Measurements from ENCODE around the gene RBM20. TPM values are rescaled to one million over a fixed set of nuclear protein-coding genes. Genes with fewer than 3 reads are reported as not detected.

The RBM20 gene
- total and polyA plus RNA-seq, 10 of the 15 experiments (the other 5 are each of a cell fraction or from before 2014, with no cell fraction given) = 0.04 to 0.26 (median 0.15) TPM

DNA sequence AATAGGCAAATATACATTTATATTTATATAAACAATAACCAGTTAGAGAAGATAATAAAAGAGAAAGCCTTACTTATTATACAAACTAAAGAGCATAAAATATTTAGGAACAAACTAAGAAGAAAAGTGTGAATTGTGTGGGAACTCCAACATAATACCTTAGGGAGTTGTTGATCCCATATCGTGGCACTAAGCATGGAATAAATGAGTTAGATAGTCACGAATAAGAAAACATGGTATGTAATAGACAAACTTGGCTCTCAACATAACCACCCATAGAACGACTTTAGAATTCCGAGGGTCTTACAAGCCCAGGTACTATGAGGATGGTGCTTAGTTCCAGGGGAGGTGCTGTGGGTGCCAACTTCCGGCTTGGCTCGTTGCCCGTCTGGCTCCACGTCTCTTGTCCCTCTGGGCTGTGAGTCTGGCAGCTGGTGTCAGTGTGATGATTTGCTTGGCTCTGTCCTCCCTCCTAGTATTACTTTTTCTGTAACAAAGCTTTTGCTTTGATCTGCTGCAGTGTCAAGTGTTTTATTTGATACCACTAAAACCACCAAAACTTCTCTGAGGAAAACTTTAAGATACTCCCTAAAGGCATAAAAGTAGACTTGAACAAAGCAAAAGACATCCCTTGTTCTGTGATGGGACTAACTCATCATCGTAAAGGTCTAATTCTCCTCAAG is 9.5 kb upstream of the RBM20 start:
- Histone ChIP-seq H3K27ac (ENCODE audit: control insufficient read depth, insufficient read depth) (no peak overlapping the region), H3K27me3 (replicated peaks in 1 of 2; ENCODE audit: control insufficient read depth in 2 of 2, insufficient read depth in 2 of 2, low read length in 1 of 2) (no peaks in the 10 kb centered on the region), H3K36me3 (ENCODE audit: control insufficient read depth in 2 of 2, insufficient read depth in 2 of 2, low read length in 1 of 2) (no peaks in the 10 kb centered on the region), H3K4me1 (ENCODE audit: control insufficient read depth, insufficient read depth, low read length) (no peaks in the 10 kb centered on the region), H3K9me3 (replicated peaks; ENCODE audit: control insufficient read depth, insufficient read depth, low read length) (no peaks in the 10 kb centered on the region), H2AFZ (ENCODE audit: control insufficient read depth, low read depth, low read length) (no peak overlapping the region), H3K79me2 (ENCODE audit: control insufficient read depth, insufficient read depth, low read length) (no peaks in the 10 kb centered on the region), H3K4me2 (ENCODE audit: control insufficient read depth, insufficient read depth) (no peak overlapping the region), H3K9ac (ENCODE audit: control insufficient read depth, insufficient read depth, low read length) (no peak overlapping the region), H4K20me1 (ENCODE audit: control insufficient read depth, insufficient read depth) (no peaks in the 10 kb centered on the region), H3K4me3 (no peak overlapping the region)
- ATAC-seq = no peak
- in situ Hi-C loops (cut with MboI) (no loop called here), intact Hi-C loops (cut with micrococcal nuclease; ENCODE audit: unreplicated experiment) (no loop called here)
- RAD21 ChIA-PET (ENCODE audit: unreplicated experiment) = no interaction called here
- CTCF ChIA-PET = no interaction called here
- 59% methylated on average over 9 of the region's 9 CpGs for WGBS (ENCODE audit: insufficient coverage, insufficient replicate concordance, low lambda C conversion rate, missing lambda C conversion rate)
- POLR2A ChIA-PET = no interaction called here
- peak; percentile 7 for FAIRE-seq
- no peak for DNase-seq (ENCODE audit: low read depth, low spot score)
- SMC1A ChIA-PET (ENCODE audit: uncharacterized antibody, unreplicated experiment) = interaction anchor here (0.7 to 1.9 kb wide), 4 partner anchors 11 to 166 kb away, joined by 3 to 4 read pairs (median 3); no protein-coding TSS in a partner anchor
- no TSS peak for BruUV-seq (replicated peaks)
- no peak for TF ChIP-seq NRF1 (conservative IDR thresholded peaks at IDR 0.05; ENCODE audit: low read depth, low read length)
- TF ChIP-seq, protein P1, sequence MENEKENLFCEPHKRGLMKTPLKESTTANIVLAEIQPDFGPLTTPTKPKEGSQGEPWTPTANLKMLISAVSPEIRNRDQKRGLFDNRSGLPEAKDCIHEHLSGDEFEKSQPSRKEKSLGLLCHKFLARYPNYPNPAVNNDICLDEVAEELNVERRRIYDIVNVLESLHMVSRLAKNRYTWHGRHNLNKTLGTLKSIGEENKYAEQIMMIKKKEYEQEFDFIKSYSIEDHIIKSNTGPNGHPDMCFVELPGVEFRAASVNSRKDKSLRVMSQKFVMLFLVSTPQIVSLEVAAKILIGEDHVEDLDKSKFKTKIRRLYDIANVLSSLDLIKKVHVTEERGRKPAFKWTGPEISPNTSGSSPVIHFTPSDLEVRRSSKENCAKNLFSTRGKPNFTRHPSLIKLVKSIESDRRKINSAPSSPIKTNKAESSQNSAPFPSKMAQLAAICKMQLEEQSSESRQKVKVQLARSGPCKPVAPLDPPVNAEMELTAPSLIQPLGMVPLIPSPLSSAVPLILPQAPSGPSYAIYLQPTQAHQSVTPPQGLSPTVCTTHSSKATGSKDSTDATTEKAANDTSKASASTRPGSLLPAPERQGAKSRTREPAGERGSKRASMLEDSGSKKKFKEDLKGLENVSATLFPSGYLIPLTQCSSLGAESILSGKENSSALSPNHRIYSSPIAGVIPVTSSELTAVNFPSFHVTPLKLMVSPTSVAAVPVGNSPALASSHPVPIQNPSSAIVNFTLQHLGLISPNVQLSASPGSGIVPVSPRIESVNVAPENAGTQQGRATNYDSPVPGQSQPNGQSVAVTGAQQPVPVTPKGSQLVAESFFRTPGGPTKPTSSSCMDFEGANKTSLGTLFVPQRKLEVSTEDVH (IDR thresholded peaks at IDR 0.05; ENCODE audit: low read depth, partially characterized antibody) = no peak
- TF ChIP-seq ELK1 (IDR thresholded peaks at IDR 0.05; ENCODE audit: low read depth, low read length) = no peak
- no peak for TF ChIP-seq NFYA (IDR thresholded peaks at IDR 0.05; ENCODE audit: borderline replicate concordance, low read depth, low read length)
- TF ChIP-seq, protein P2, sequence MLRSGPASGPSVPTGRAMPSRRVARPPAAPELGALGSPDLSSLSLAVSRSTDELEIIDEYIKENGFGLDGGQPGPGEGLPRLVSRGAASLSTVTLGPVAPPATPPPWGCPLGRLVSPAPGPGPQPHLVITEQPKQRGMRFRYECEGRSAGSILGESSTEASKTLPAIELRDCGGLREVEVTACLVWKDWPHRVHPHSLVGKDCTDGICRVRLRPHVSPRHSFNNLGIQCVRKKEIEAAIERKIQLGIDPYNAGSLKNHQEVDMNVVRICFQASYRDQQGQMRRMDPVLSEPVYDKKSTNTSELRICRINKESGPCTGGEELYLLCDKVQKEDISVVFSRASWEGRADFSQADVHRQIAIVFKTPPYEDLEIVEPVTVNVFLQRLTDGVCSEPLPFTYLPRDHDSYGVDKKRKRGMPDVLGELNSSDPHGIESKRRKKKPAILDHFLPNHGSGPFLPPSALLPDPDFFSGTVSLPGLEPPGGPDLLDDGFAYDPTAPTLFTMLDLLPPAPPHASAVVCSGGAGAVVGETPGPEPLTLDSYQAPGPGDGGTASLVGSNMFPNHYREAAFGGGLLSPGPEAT (IDR thresholded peaks at IDR 0.05; ENCODE audit: low read depth) = no peak
- no peak for TF ChIP-seq YY1 (IDR thresholded peaks at IDR 0.05; ENCODE audit: low read depth, low read length)
- TF ChIP-seq ZNF274 (IDR thresholded peaks at IDR 0.05; ENCODE audit: insufficient read depth, insufficient read length) = no peak
- no peak for TF ChIP-seq NBN (IDR thresholded peaks at IDR 0.05)
- TF ChIP-seq, protein P3, sequence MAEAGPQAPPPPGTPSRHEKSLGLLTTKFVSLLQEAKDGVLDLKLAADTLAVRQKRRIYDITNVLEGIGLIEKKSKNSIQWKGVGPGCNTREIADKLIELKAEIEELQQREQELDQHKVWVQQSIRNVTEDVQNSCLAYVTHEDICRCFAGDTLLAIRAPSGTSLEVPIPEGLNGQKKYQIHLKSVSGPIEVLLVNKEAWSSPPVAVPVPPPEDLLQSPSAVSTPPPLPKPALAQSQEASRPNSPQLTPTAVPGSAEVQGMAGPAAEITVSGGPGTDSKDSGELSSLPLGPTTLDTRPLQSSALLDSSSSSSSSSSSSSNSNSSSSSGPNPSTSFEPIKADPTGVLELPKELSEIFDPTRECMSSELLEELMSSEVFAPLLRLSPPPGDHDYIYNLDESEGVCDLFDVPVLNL (IDR thresholded peaks at IDR 0.05; ENCODE audit: low read depth, low read length) = no peak
- TF ChIP-seq PML (IDR thresholded peaks at IDR 0.05; ENCODE audit: low read length) = no peak
- no peak for TF ChIP-seq NFYB (IDR thresholded peaks at IDR 0.05; ENCODE audit: insufficient read depth, low read depth, low read length)
- TF ChIP-seq, protein P4, sequence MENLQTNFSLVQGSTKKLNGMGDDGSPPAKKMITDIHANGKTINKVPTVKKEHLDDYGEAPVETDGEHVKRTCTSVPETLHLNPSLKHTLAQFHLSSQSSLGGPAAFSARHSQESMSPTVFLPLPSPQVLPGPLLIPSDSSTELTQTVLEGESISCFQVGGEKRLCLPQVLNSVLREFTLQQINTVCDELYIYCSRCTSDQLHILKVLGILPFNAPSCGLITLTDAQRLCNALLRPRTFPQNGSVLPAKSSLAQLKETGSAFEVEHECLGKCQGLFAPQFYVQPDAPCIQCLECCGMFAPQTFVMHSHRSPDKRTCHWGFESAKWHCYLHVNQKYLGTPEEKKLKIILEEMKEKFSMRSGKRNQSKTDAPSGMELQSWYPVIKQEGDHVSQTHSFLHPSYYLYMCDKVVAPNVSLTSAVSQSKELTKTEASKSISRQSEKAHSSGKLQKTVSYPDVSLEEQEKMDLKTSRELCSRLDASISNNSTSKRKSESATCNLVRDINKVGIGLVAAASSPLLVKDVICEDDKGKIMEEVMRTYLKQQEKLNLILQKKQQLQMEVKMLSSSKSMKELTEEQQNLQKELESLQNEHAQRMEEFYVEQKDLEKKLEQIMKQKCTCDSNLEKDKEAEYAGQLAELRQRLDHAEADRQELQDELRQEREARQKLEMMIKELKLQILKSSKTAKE (IDR thresholded peaks at IDR 0.05; ENCODE audit: low read depth, poor library complexity, severe bottlenecking) = no peak
- TF ChIP-seq HDAC6 (IDR thresholded peaks at IDR 0.05; ENCODE audit: unreplicated experiment) = no peak
- TF ChIP-seq, protein P5, sequence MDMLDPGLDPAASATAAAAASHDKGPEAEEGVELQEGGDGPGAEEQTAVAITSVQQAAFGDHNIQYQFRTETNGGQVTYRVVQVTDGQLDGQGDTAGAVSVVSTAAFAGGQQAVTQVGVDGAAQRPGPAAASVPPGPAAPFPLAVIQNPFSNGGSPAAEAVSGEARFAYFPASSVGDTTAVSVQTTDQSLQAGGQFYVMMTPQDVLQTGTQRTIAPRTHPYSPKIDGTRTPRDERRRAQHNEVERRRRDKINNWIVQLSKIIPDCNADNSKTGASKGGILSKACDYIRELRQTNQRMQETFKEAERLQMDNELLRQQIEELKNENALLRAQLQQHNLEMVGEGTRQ (IDR thresholded peaks at IDR 0.05; ENCODE audit: borderline replicate concordance, low read depth, low read length) = no peak

All from GM12878 (cell line).